GM21528 (cell line): ENCODE results near the gene MYO5C.

Experiments
- ATAC-seq: cut with Tn5 transposase; IDR thresholded peaks from one replicate; pipeline ENCODE4 v1.9.1; 2021; ENCODE audit warnings: mild to moderate bottlenecking, moderate library complexity; ENCODE audit not compliant: unreplicated experiment, low FRiP score

The MYO5C gene

DNA sequence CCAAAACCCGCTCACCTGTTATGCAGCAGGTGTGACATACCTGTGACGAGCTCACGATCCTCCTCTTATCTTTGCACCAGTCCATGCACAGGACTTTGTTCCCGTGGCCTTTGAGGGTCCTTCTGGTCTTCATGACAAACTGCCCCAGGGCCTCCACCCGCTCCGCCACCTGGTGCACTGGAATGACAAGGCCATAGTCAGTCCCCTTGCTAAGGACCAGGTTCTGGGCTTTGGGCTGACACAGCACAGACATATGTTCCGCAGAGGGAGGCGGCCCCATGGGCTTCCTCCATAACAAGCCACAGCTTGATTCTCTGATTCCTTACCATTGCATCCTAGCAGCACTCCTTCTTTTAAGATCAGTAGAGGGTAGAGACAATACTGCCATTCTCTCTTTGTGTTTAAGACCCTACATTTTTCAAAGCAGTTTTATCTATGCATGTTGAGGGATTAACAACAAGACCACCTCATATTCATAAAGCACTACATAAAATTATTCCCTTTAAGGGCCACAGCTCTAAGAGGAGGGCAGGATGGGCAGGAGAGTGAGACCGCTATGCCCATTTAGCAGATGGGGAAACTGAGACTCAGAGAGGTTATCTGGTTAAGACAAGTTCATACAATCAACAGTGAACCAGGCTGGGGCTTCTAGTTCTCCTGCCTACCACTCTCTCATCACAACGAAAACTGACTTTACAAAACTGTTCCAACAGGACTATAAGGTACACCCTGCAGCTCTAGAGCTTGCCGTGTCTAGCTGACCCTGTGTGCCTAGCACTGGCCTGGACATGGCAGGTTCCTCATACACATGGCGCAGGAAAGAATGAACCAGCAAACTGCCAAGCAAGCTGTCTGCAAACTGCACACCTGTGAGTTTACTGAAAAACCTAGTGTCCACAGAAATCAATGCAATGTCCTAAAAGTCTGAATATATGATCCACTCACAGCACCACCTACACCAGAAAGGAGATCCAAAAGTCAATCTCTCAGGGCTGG is 141.4 kb downstream of the MYO5C start:
- ATAC-seq, result no peak

DNA sequence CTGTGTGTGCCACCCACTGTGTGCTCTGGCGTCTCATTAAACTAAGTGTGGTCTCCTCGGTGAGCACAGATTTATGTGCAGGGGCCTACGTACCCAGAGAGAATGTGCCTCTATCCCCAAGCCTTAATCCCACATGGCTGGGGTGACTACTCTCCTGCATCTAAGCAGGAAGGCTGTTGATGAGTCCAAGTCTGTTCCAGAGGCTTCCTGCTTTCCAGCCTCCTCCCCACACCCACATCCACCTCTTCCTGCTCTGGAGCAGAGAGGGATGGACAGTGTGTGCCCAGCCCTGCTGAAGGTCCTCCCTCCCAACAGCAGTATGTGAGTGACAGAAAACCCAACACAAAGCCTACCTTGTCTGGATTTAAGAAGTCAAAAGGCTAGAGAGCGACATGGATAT is 144.3 kb downstream of the MYO5C start:
- ATAC-seq, result no peak

DNA sequence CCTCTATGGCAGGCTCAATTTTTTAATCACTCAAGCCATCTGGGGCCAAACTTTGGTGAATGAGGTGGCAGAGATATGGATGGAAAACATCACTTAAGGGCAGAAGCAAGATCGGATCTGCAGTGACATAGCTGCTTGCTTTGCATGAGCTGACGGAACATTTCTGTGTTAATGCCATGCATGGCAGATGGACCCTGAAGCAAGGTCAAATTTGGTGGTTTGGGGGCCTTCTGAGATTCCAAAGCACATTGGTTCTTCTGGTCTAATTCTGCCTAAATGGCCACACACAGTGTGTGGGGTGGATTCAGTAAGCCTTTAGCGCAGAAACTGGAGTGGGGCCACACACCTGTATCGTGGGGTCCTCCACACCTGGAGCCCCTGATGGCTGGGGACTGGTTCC is 144.7 kb downstream of the MYO5C start:
- no peak for ATAC-seq

DNA sequence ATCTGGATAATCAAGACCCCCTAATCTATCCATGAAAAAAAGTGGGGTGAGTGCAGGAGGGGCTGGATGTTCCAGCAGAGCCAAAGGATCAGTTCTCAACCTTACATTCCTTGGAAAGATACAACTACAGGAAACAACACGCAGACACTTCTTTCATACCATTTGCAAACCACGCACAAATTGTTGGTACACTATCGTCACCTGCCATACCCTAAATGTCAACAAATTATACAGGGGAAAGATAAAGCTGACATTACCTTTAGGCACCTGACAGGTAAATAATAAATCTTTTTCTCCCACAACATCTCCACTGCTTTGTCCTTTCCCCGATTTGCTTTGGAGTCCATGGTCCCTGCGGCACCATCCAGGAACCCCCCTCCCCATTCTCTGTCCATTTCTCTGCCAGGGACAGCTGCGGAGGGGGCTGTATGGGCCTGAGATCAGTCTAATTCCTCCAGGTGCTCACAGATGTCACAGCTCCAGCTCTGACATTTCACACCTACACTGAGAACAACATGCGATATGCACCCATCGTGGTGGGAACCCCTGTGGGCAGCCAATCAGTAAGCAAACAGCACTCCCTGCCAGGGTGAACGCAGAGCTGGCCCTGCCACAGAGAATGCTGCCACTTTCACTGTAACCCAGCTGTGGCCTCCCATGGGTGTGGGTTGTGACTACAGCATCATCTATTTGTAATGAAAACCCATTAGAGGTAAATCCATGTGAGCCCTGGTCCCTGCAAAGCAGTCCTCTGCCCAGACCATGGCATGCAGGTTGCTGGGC is 145.4 kb downstream of the MYO5C start:
- no peak for ATAC-seq

DNA sequence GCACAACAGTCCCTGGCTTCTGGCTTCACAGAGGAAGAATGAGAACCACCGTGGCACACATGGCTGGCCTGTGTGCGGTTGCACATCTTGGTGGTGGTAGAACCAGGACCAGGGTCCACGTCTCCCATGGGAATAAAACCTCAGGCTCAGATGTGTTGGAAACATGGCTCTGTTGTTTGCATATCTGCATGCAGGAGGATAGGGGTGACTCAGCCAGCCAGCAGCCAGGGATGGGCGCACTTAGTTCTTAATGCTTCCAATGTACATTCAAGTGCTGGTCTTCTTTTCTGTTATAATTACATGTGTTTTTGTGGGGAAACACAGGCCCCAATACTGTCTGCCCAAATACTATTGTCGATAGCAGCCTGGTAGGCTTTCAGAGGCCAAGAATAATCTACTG is 147.2 kb downstream of the MYO5C start:
- ATAC-seq, result no peak

DNA sequence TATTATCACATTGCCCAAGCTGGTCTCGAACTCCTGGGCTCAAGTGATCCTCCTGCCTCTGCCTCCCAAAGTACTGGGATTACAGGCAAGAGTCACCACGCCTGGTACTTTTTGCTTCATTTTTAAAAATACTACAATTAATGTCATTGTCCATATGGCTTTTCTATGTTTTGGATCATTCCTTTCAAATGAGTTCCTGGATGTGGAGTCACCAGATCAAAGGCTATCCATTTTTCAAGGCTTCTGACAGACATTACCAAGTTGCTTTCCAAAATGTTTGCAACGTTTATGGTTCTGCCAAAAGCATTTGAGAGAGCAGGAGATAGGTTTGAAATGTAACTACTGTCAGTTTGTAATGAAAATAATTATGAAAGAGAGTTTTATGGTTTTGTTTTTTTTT is 148.8 kb downstream of the MYO5C start:
- no peak for ATAC-seq

DNA sequence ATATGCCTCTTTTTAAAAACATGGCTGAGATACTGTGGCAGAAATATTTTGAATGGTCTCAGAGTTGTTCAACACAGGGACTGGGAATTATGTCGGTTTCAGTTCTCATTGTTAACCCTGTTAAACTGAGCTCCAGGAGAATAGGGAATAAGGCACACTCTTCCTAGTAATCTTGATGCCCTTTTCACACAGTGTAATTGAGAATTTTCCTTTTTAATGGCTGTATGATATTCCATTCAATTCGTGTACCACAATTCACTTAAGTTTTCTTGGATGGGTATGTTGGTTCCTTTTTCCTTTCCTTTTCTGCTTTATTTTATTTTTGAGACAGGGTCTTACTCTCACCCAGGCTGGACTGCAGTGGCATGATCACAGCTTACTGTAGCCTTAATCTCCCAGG is 149.3 kb downstream of the MYO5C start:
- no peak for ATAC-seq

DNA sequence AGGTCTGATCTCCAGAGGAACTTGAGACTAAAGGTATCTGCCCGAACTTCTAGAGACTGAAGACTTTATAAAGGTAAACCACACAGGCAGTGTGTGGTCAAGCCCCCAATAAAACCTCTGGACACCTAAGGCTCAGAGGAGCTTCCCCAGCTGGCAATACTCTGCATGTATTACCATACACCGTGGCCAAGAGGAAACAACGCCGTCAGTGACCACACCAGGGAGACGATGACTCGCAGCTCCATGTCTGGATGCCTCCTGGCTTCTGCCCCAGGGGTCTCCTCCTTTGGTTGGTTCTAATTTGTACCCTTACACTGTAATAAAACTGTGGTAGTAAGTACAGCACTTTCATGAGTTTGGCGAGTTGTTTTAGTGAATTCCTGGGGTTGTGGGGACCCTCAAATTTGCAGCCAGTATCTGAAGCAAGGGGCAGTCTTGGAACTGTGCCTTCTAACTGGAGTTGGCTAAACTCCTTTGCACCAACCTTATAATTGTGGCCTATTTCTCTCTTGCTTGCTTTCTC is 150.9 kb downstream of the MYO5C start:
- no peak for ATAC-seq

DNA sequence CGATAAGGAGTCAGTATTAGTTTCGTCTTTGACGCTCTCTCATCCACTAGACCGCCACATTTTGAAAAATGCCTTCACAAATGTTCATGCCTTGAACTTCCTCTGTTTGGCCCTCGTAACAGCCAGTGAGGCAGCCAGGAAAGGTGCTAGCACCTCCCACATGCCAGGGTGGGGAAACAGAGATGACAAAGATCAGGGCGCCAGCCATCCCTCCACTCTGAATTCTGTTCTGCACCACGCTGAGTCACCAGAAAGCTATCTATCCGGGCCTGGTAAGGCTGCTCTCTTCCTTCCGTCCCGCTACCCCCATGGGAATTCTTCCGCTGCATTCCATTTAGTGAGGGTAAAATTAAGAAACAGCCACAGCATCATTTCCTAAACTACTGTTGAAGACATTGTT is 151.7 kb downstream of the MYO5C start:
- no peak for ATAC-seq
